GM18526 (cell line): ENCODE data around the gene VOPP1.

Source experiments
- POLR2A ChIP-seq: IDR thresholded peaks from 3 replicates; pipeline ENCODE4 v1.6.1; 2011; ENCODE audit not compliant: insufficient read length; ENCODE audit errors: extremely low read depth

The VOPP1 gene

GRCh38 chr7:55494951-55495350 lies 77.4 kb downstream of the VOPP1 start:
- no peak for TF ChIP-seq POLR2A

GRCh38 chr7:55493408-55493807 lies 78.9 kb downstream of the VOPP1 start:
- no peak for TF ChIP-seq POLR2A

- TF ChIP-seq POLR2A: no peak
Measured at GRCh38 chr7:55491346-55491745, 81.0 kb downstream of the VOPP1 start.

- TF ChIP-seq POLR2A: no peak
Measured at GRCh38 chr7:55490099-55490498, 82.2 kb downstream of the VOPP1 start.

- TF ChIP-seq POLR2A: no peak
Measured at GRCh38 chr7:55489552-55489951, 82.8 kb downstream of the VOPP1 start.

- no peak for TF ChIP-seq POLR2A
Measured at GRCh38 chr7:55488804-55489340, 83.4 kb downstream of the VOPP1 start.

- TF ChIP-seq POLR2A: no peak
Measured at GRCh38 chr7:55488216-55488615, 84.1 kb downstream of the VOPP1 start.

GRCh38 chr7:55486991-55487390 lies 85.3 kb downstream of the VOPP1 start:
- no peak for TF ChIP-seq POLR2A

- no peak for TF ChIP-seq POLR2A
Measured at GRCh38 chr7:55486192-55486590, 86.1 kb downstream of the VOPP1 start.

GRCh38 chr7:55485501-55486191 lies 86.7 kb downstream of the VOPP1 start:
- TF ChIP-seq POLR2A: no peak

GRCh38 chr7:55484834-55485233 lies 87.5 kb downstream of the VOPP1 start:
- TF ChIP-seq POLR2A: no peak

GRCh38 chr7:55484241-55484640 lies 88.1 kb downstream of the VOPP1 start:
- TF ChIP-seq POLR2A: no peak

- no peak for TF ChIP-seq POLR2A
Measured at GRCh38 chr7:55483046-55483445, 89.3 kb downstream of the VOPP1 start.

- TF ChIP-seq POLR2A: no peak
Measured at GRCh38 chr7:55481155-55481554, 91.1 kb downstream of the VOPP1 start.

GRCh38 chr7:55478700-55479099 lies 93.6 kb downstream of the VOPP1 start:
- TF ChIP-seq POLR2A: no peak

- TF ChIP-seq POLR2A: no peak
Measured at GRCh38 chr7:55477781-55478374, 94.4 kb downstream of the VOPP1 start.
